ENCODE measurements around the gene KLHL21.

Gene KLHL21

GRCh38 chr1:6614019-6614928 lies 11.6 kb upstream of the KLHL21 start:
- TF ChIP-seq Cebpa-rat (IDR thresholded peaks at IDR 0.05): no peak
- Histone ChIP-seq H3K27ac (peak overlapping the region; percentile 78), H3K9ac (peak overlapping the region; percentile 86), H3K9me3 (no peaks in the 10 kb centered on the region), H3K4me1 (peaks cover 28% of the 10 kb centered on the region), H3K36me3 (peaks cover 29% of the 10 kb centered on the region), H3K4me2 (peak overlapping the region; percentile 85), H4K20me1 (peaks cover 42% of the 10 kb centered on the region), H3K4me3 (peak overlapping the region; percentile 97), H3K27me3 (peaks cover 13% of the 10 kb centered on the region)

GRCh38 chr1:6613361-6614018 lies 10.8 kb upstream of the KLHL21 start, which contains the start of gene PHF13:
Gene PHF13 (plus strand): TSS chr1:6613731. CDS start chr1:6614067, 336 bp downstream.
- peaks cover 13% of the 10 kb centered on the region for H3K27me3 ChIP-seq
- H3K4me1 ChIP-seq: peaks cover 28% of the 10 kb centered on the region
- peak within 1 kb of the TSS; percentile 78 for H3K27ac ChIP-seq
- H3K4me2 ChIP-seq: peak within 1 kb of the TSS; percentile 99
- H4K20me1 ChIP-seq: peaks cover 34% of the 10 kb centered on the region
- peak within 1 kb of the TSS; percentile 97 for H3K4me3 ChIP-seq
- no peak for TF ChIP-seq Cebpa-rat (IDR thresholded peaks at IDR 0.05)
- H3K9ac ChIP-seq: peak within 1 kb of the TSS; percentile 86
- H3K9me3 ChIP-seq: no peaks in the 10 kb centered on the region
- H3K36me3 ChIP-seq: peaks cover 21% of the 10 kb centered on the region

GRCh38 chr1:6612641-6613360 lies 10.1 kb upstream of the KLHL21 start:
- H3K9ac ChIP-seq: peak overlapping the region; percentile 82
- peak overlapping the region; percentile 70 for H3K27ac ChIP-seq
- peak overlapping the region; percentile 97 for H3K4me3 ChIP-seq
- peak overlapping the region; percentile 99 for H3K4me2 ChIP-seq
- peaks cover 14% of the 10 kb centered on the region for H3K36me3 ChIP-seq
- peaks cover 13% of the 10 kb centered on the region for H3K27me3 ChIP-seq
- TF ChIP-seq Cebpa-rat (IDR thresholded peaks at IDR 0.05): no peak
- no peaks in the 10 kb centered on the region for H3K9me3 ChIP-seq
- H4K20me1 ChIP-seq: peaks cover 27% of the 10 kb centered on the region
- H3K4me1 ChIP-seq: peaks cover 28% of the 10 kb centered on the region

- H3K36me3 ChIP-seq: peaks cover 4% of the 10 kb centered on the region
- H3K4me2 ChIP-seq: peak overlapping the region; percentile 91
- TF ChIP-seq Cebpa-rat (IDR thresholded peaks at IDR 0.05): no peak
- H3K4me3 ChIP-seq: peak overlapping the region; percentile 77
- peaks cover 37% of the 10 kb centered on the region for H3K4me1 ChIP-seq
- H3K27me3 ChIP-seq: no peaks in the 10 kb centered on the region
- peak overlapping the region; percentile 76 for H3K27ac ChIP-seq
- H3K9me3 ChIP-seq: no peaks in the 10 kb centered on the region
- peak overlapping the region; percentile 74 for H3K9ac ChIP-seq
- H4K20me1 ChIP-seq: peaks cover 32% of the 10 kb centered on the region
These were observed 1.4 kb upstream of the KLHL21 start for GRCh38 chr1:6603915-6604558.

- peaks cover 43% of the 10 kb centered on the region for H3K4me1 ChIP-seq
- peak overlapping the region; percentile 76 for H3K27ac ChIP-seq
- peaks cover 10% of the 10 kb centered on the region for H3K36me3 ChIP-seq
- peak overlapping the region; percentile 91 for H3K4me2 ChIP-seq
- no peaks in the 10 kb centered on the region for H3K27me3 ChIP-seq
- no peaks in the 10 kb centered on the region for H3K9me3 ChIP-seq
- peak overlapping the region; percentile 74 for H3K9ac ChIP-seq
- no peak for TF ChIP-seq Cebpa-rat (IDR thresholded peaks at IDR 0.05)
- peak overlapping the region; percentile 77 for H3K4me3 ChIP-seq
- peaks cover 38% of the 10 kb centered on the region for H4K20me1 ChIP-seq
These were observed 707 bp upstream of the KLHL21 start for GRCh38 chr1:6603238-6603914.

- Histone ChIP-seq H3K27me3 (no peaks in the 10 kb centered on the region), H3K4me1 (peaks cover 50% of the 10 kb centered on the region), H3K4me3 (peak overlapping the region; percentile 77), H3K36me3 (peaks cover 23% of the 10 kb centered on the region), H4K20me1 (peaks cover 51% of the 10 kb centered on the region), H3K4me2 (peak overlapping the region; percentile 91), H3K9me3 (no peaks in the 10 kb centered on the region), H3K9ac (peak overlapping the region; percentile 84), H3K27ac (peak overlapping the region; percentile 82)
- TF ChIP-seq Cebpa-rat (IDR thresholded peaks at IDR 0.05): no peak
These were observed 573 bp downstream of the KLHL21 start for GRCh38 chr1:6601923-6602668.

GRCh38 chr1:6601049-6601922 lies 1.4 kb downstream of the KLHL21 start:
- no peak for TF ChIP-seq Cebpa-rat (IDR thresholded peaks at IDR 0.05)
- peaks cover 59% of the 10 kb centered on the region for H4K20me1 ChIP-seq
- peak overlapping the region; percentile 77 for H3K4me3 ChIP-seq
- H3K27me3 ChIP-seq: no peaks in the 10 kb centered on the region
- peaks cover 47% of the 10 kb centered on the region for H3K4me1 ChIP-seq
- H3K4me2 ChIP-seq: peak overlapping the region; percentile 91
- H3K27ac ChIP-seq: peak overlapping the region; percentile 82
- peak overlapping the region; percentile 84 for H3K9ac ChIP-seq
- peaks cover 31% of the 10 kb centered on the region for H3K36me3 ChIP-seq
- no peaks in the 10 kb centered on the region for H3K9me3 ChIP-seq

Measured in BLaER1 (cell line).